ENCODE measurements around the gene GNAQ.
"Not testable (repeated sequence)": the region's sequence is repeated elsewhere in the genome, so short reads cannot be mapped to it uniquely, and the experiment has no call there.

The GNAQ gene

GRCh38 chr9:77899679-77900354 is 131.8 kb downstream of the GNAQ start:
- no peak for DNase-seq

- no peak for DNase-seq
Observed at GRCh38 chr9:77898864-77899263, 132.7 kb downstream of the GNAQ start.

- no peak for DNase-seq
Observed at GRCh38 chr9:77896938-77897667, 134.5 kb downstream of the GNAQ start.

- DNase-seq: peak; percentile 57
Observed at GRCh38 chr9:77896269-77896937, 135.2 kb downstream of the GNAQ start.

GRCh38 chr9:77893706-77894105 is 137.9 kb downstream of the GNAQ start:
- DNase-seq: no peak

- DNase-seq: no peak
Observed at GRCh38 chr9:77892955-77893514, 138.6 kb downstream of the GNAQ start.

GRCh38 chr9:77892171-77892570 is 139.4 kb downstream of the GNAQ start:
- no peak for DNase-seq

GRCh38 chr9:77891128-77891800 is 140.3 kb downstream of the GNAQ start:
- DNase-seq: no peak

- no peak for DNase-seq
Observed at GRCh38 chr9:77887662-77888061, 143.9 kb downstream of the GNAQ start.

GRCh38 chr9:77885104-77885672 is 146.4 kb downstream of the GNAQ start:
- DNase-seq: no peak

- DNase-seq: no peak
Observed at GRCh38 chr9:77883846-77884771, 147.5 kb downstream of the GNAQ start.

- no peak for DNase-seq
Observed at GRCh38 chr9:77883133-77883532, 148.5 kb downstream of the GNAQ start.

GRCh38 chr9:77882294-77882693 is 149.3 kb downstream of the GNAQ start:
- DNase-seq: no peak

GRCh38 chr9:77881634-77882033 is 150.0 kb downstream of the GNAQ start:
- DNase-seq: not testable (repeated sequence)

GRCh38 chr9:77881111-77881510 is 150.5 kb downstream of the GNAQ start:
- no peak for DNase-seq

GRCh38 chr9:77879437-77879943 is 152.1 kb downstream of the GNAQ start:
- DNase-seq: no peak

- DNase-seq: not testable (repeated sequence)
Observed at GRCh38 chr9:77878793-77879192, 152.8 kb downstream of the GNAQ start.

GRCh38 chr9:77877976-77878375 is 153.6 kb downstream of the GNAQ start:
- no peak for DNase-seq

- peak; percentile 34 for DNase-seq
Observed at GRCh38 chr9:77876590-77876989, 155.0 kb downstream of the GNAQ start.

- no peak for DNase-seq
Observed at GRCh38 chr9:77876091-77876490, 155.5 kb downstream of the GNAQ start.

GRCh38 chr9:77872863-77873262 is 158.7 kb downstream of the GNAQ start:
- DNase-seq: no peak
